HEK293 (cell line): Measurements from ENCODE around the gene GMDS.

Experiments
- ATF2 ChIP-seq: fragments of 450-650 bp; formaldehyde crosslinking; IDR thresholded peaks from 2 replicates; pipeline ENCODE4 v1.5.1; 2016; ENCODE audit warnings: missing biosample characterization, missing genetic modification characterization, low read depth
- BCL11A ChIP-seq: fragments of 450-650 bp; formaldehyde crosslinking; IDR thresholded peaks from 2 replicates; pipeline ENCODE4 v1.5.1; 2016; ENCODE audit warnings: low read depth, missing biosample characterization, missing genetic modification characterization
- GFI1B ChIP-seq: fragments of 450-650 bp; formaldehyde crosslinking; IDR thresholded peaks from 2 replicates; pipeline ENCODE4 v1.5.1; 2016; ENCODE audit warnings: missing biosample characterization, missing genetic modification characterization
- IKZF3 ChIP-seq: fragments of 450-650 bp; IDR thresholded peaks from 2 replicates; pipeline ENCODE4 v1.5.0; 2018; ENCODE audit warnings: missing biosample characterization, mild to moderate bottlenecking, missing genetic modification characterization, moderate library complexity
- INSM2 ChIP-seq: fragments of 450-650 bp; formaldehyde crosslinking; IDR thresholded peaks from 2 replicates; pipeline ENCODE4 v1.5.1; 2016; ENCODE audit warnings: missing biosample characterization, missing genetic modification characterization
- MZF1 ChIP-seq: fragments of 450-650 bp; formaldehyde crosslinking; IDR thresholded peaks from 2 replicates; pipeline ENCODE4 v1.5.1; 2017; ENCODE audit warnings: missing biosample characterization, missing genetic modification characterization, borderline replicate concordance
- PATZ1 ChIP-seq: fragments of 450-650 bp; formaldehyde crosslinking; IDR thresholded peaks from 2 replicates; pipeline ENCODE4 v1.5.1; 2016; ENCODE audit warnings: missing biosample characterization, missing genetic modification characterization
- PRDM4 ChIP-seq: fragments of 450-650 bp; formaldehyde crosslinking; IDR thresholded peaks from 2 replicates; pipeline ENCODE4 v1.5.1; 2017; ENCODE audit warnings: missing biosample characterization, missing genetic modification characterization
- SP7 ChIP-seq: fragments of 450-650 bp; formaldehyde crosslinking; IDR thresholded peaks from 2 replicates; pipeline ENCODE4 v1.5.1; 2016; ENCODE audit warnings: missing biosample characterization, missing genetic modification characterization
- TRIM28 ChIP-seq: IDR thresholded peaks from 2 replicates; pipeline ENCODE4 v1.6.1; 2011; ENCODE audit warnings: low read length, control low read depth, borderline replicate concordance
- YY1 ChIP-seq: fragments of 450-650 bp; formaldehyde crosslinking; IDR thresholded peaks from 2 replicates; pipeline ENCODE4 v1.5.1; 2018; ENCODE audit warnings: missing biosample characterization, missing genetic modification characterization
- ZBTB8A ChIP-seq: fragments of 450-650 bp; formaldehyde crosslinking; IDR thresholded peaks from 2 replicates; pipeline ENCODE4 v1.5.1; 2016; ENCODE audit warnings: missing biosample characterization, missing genetic modification characterization
- ZNF114 ChIP-seq: fragments of 450-650 bp; formaldehyde crosslinking; IDR thresholded peaks from 2 replicates; pipeline ENCODE4 v1.5.0; 2017; ENCODE audit warnings: missing biosample characterization, missing genetic modification characterization
- ZNF140 ChIP-seq: fragments of 450-650 bp; formaldehyde crosslinking; IDR thresholded peaks from 2 replicates; pipeline ENCODE4 v1.5.1; 2016; ENCODE audit warnings: missing biosample characterization, missing genetic modification characterization
- ZNF2 ChIP-seq: fragments of 450-650 bp; formaldehyde crosslinking; IDR thresholded peaks from 2 replicates; pipeline ENCODE4 v1.5.1; 2016; ENCODE audit warnings: missing biosample characterization, missing genetic modification characterization
- ZNF221 ChIP-seq: fragments of 450-650 bp; formaldehyde crosslinking; IDR thresholded peaks from 2 replicates; pipeline ENCODE4 v1.5.1; 2017; ENCODE audit warnings: missing biosample characterization, missing genetic modification characterization, borderline replicate concordance
- ZNF302 ChIP-seq: fragments of 450-650 bp; formaldehyde crosslinking; IDR thresholded peaks from 2 replicates; pipeline ENCODE4 v1.5.1; 2016; ENCODE audit warnings: missing biosample characterization, missing genetic modification characterization, low read depth
- ZNF335 ChIP-seq: fragments of 450-650 bp; formaldehyde crosslinking; conservative IDR thresholded peaks from 2 replicates; pipeline ENCODE4 v1.5.1; 2016; ENCODE audit warnings: missing biosample characterization, missing genetic modification characterization
- ZNF391 ChIP-seq: fragments of 450-650 bp; formaldehyde crosslinking; IDR thresholded peaks from 2 replicates; pipeline ENCODE4 v1.5.1; 2016; ENCODE audit warnings: low read depth, missing biosample characterization, missing genetic modification characterization, borderline replicate concordance
- ZNF394 ChIP-seq: fragments of 450-650 bp; formaldehyde crosslinking; IDR thresholded peaks from 2 replicates; pipeline ENCODE4 v1.5.1; 2016; ENCODE audit warnings: missing biosample characterization, missing genetic modification characterization, mild to moderate bottlenecking, moderate library complexity, borderline replicate concordance
- ZNF398 ChIP-seq: fragments of 450-650 bp; formaldehyde crosslinking; IDR thresholded peaks from 2 replicates; pipeline ENCODE4 v1.5.1; 2017; ENCODE audit warnings: missing biosample characterization, missing genetic modification characterization
- ZNF416 ChIP-seq: fragments of 450-650 bp; formaldehyde crosslinking; IDR thresholded peaks from 2 replicates; pipeline ENCODE4 v1.5.1; 2016; ENCODE audit warnings: missing biosample characterization, missing genetic modification characterization
- ZNF48 ChIP-seq: fragments of 450-650 bp; formaldehyde crosslinking; IDR thresholded peaks from 2 replicates; pipeline ENCODE4 v1.5.1; 2016; ENCODE audit warnings: missing biosample characterization, missing genetic modification characterization
- ZNF561 ChIP-seq: fragments of 450-650 bp; IDR thresholded peaks from 2 replicates; pipeline ENCODE4 v1.5.1; 2018; ENCODE audit warnings: missing biosample characterization, missing genetic modification characterization, borderline replicate concordance
- ZNF580 ChIP-seq: fragments of 450-650 bp; formaldehyde crosslinking; IDR thresholded peaks from 2 replicates; pipeline ENCODE4 v1.5.1; 2016; ENCODE audit warnings: missing biosample characterization, missing genetic modification characterization
- ZNF610 ChIP-seq: fragments of 450-650 bp; formaldehyde crosslinking; IDR thresholded peaks from 2 replicates; pipeline ENCODE4 v1.5.1; 2016; ENCODE audit warnings: missing biosample characterization, missing genetic modification characterization, borderline replicate concordance
- ZNF677 ChIP-seq: fragments of 450-650 bp; IDR thresholded peaks from 2 replicates; pipeline ENCODE4 v1.5.0; 2018; ENCODE audit warnings: missing biosample characterization, mild to moderate bottlenecking, missing genetic modification characterization, moderate library complexity
- ZSCAN4 ChIP-seq: fragments of 450-650 bp; formaldehyde crosslinking; IDR thresholded peaks from 2 replicates; pipeline ENCODE4 v1.5.1; 2017; ENCODE audit warnings: missing biosample characterization, missing genetic modification characterization

Gene GMDS

GRCh38 chr6:1809291-1809988 lies 436.0 kb downstream of the GMDS start (continued):
- TF ChIP-seq ZNF561 (tag by site-specific recombination) (0 out of 2 replicates have a peak, but pooled peaks have one; percentile 26), TRIM28 (no peak), ZNF610 (tag by site-specific recombination) (no peak; the same call in 1 of the 2 replicates), BCL11A (tag by site-specific recombination) (no peak), ATF2 (tag by site-specific recombination) (peak; percentile 59), ZNF398 (tag by site-specific recombination) (no peak), INSM2 (tag by site-specific recombination) (no peak), ZNF140 (tag by site-specific recombination) (no peak), ZNF48 (tag by site-specific recombination) (no peak), ZNF580 (tag by site-specific recombination) (0 out of 2 replicates have a peak, but pooled peaks have one; percentile 46), ZNF221 (tag by site-specific recombination) (no peak), YY1 (peak; percentile 23; the same call in 1 of the 2 replicates), ZNF394 (tag by site-specific recombination) (peak; percentile 52; the same call in 1 of the 2 replicates), SP7 (tag by site-specific recombination) (peak; percentile 53), IKZF3 (tag by site-specific recombination) (peak; percentile 85), ZNF302 (tag by site-specific recombination) (no peak), ZNF416 (no peak), ZNF114 (tag by site-specific recombination) (no peak), ZNF677 (tag by site-specific recombination) (no peak), ZNF335 (tag by site-specific recombination) (peak; percentile 34), ZNF391 (tag by site-specific recombination) (no peak), PRDM4 (tag by site-specific recombination) (peak; percentile 75), GFI1B (tag by site-specific recombination) (0 out of 2 replicates have a peak, but pooled peaks have one; percentile 61), MZF1 (tag by site-specific recombination) (no peak), ZBTB8A (tag by site-specific recombination) (no peak), PATZ1 (tag by site-specific recombination) (no peak), ZSCAN4 (tag by site-specific recombination) (0 out of 2 replicates have a peak, but pooled peaks have one; percentile 31), ZNF2 (0 out of 2 replicates have a peak, but pooled peaks have one; percentile 18)
